HepG2 (cell line): Measurements from ENCODE around the gene DAG1. TPM values are rescaled to one million over a fixed set of nuclear protein-coding genes. Genes with fewer than 3 reads are reported as not detected.
A peak's percentile ranks its signal among the peaks of the same experiment; 100 is the strongest.

ENCODE experiments used
- ATAC-seq: fragments of 200-7000 bp; cut with Tn5 transposase; 3 replicates; pipeline ENCODE4 v1.9.1; 2020; ENCODE audit warnings: mild to moderate bottlenecking, moderate library complexity
- BruUV-seq: library from RNA; stranded (reverse); fragments of 400-500 nt; replicated peaks from 2 replicates; lab custom pipeline; 2021; lab: Mats Ljungman, UMichigan
- CTCF ChIA-PET: fragments of 300-600 bp; formaldehyde crosslinking; extraction: SDS; loops from one replicate; lab custom pipeline; 2021; ENCODE audit warnings: low total read pairs, inconsistent platforms, low intra/inter-chr PET ratio; lab: Yijun Ruan, JAX
- POLR2A ChIA-PET: fragments of 350-600 bp; sonication (Branson Sonifier 250); formaldehyde crosslinking; loops from one replicate; lab custom pipeline; 2020; ENCODE audit warnings: antibody characterized with exemption, inconsistent platforms; lab: Yijun Ruan, JAX
- DNase-seq: peaks from one replicate; pipeline ENCODE4 v3.0.0-alpha.2; 2015; ENCODE audit warnings: low spot score
- FAIRE-seq: peaks from 3 replicates; lab custom pipeline; 2011; peaks lifted over from hg19 to GRCh38; lab: Jason Lieb, UNC
- H2AFZ ChIP-seq: one replicate; pipeline ENCODE4 v1.6.1; 2011; ENCODE audit warnings: low read length, inconsistent platforms
- H3K27ac ChIP-seq: fragments of 300-600 bp; 3 replicates; pipeline ENCODE4 v1.8.0; 2011; ENCODE audit warnings: mixed run types, mild to moderate bottlenecking, mixed read lengths, low read length, inconsistent platforms; ENCODE audit not compliant: insufficient read depth; ENCODE audit errors: extremely low read length
- H3K27me3 ChIP-seq, 2 experiments: fragments of 200-600 bp in 1 of 2; 2 replicates in 1 of 2; 3 replicates in 1 of 2; pipeline versions ENCODE4 v1.6.0 to v1.8.0; 2011; ENCODE audit warnings: low read length in 2 of 2, mild to moderate bottlenecking in 2 of 2, moderate library complexity in 2 of 2, inconsistent platforms in 1 of 2; ENCODE audit not compliant: insufficient read depth in 2 of 2, control insufficient read depth in 1 of 2
- H3K36me3 ChIP-seq, 2 experiments: fragments of 200-600 bp in 1 of 2; replicated peaks in 1 of 2; 2 replicates in 1 of 2; 3 replicates in 1 of 2; pipeline versions ENCODE4 v1.5.1 to v1.8.0; 2011; ENCODE audit warnings: low read length in 2 of 2, inconsistent platforms in 1 of 2; ENCODE audit not compliant: insufficient read depth in 2 of 2, control insufficient read depth in 1 of 2
- H3K4me1 ChIP-seq: 2 replicates; pipeline ENCODE4 v1.5.1; 2012; ENCODE audit warnings: low read length, inconsistent platforms; ENCODE audit not compliant: insufficient read depth
- H3K4me2 ChIP-seq: 2 replicates; pipeline ENCODE4 v1.6.0; 2011; ENCODE audit warnings: low read depth, low read length, inconsistent platforms
- H3K4me3 ChIP-seq, 3 experiments: fragments of 200-600 bp in 1 of 3; sonication (generic), shearing (Covaris generic) in 1 of 3; replicated peaks in 1 of 3; 2 replicates each; pipeline ENCODE4 v1.5.1; 2011 to 2016; ENCODE audit warnings: low read length in 3 of 3, inconsistent platforms in 2 of 3, low read depth in 2 of 3, mild to moderate bottlenecking in 2 of 3, control low read depth in 1 of 3, mixed read lengths in 1 of 3; ENCODE audit not compliant: insufficient read depth in 1 of 3
- H3K79me2 ChIP-seq: one replicate; pipeline ENCODE4 v1.6.1; 2011; ENCODE audit warnings: low read length, inconsistent platforms; ENCODE audit not compliant: insufficient read depth
- H3K9ac ChIP-seq: 2 replicates; pipeline ENCODE4 v1.6.0; 2011; ENCODE audit warnings: mild to moderate bottlenecking, low read depth, low read length, inconsistent platforms; ENCODE audit not compliant: insufficient read depth
- H3K9me3 ChIP-seq: 2 replicates; pipeline ENCODE4 v1.5.1; 2012; ENCODE audit warnings: mild to moderate bottlenecking, low read length
- H4K20me1 ChIP-seq: 2 replicates; pipeline ENCODE4 v1.6.0; 2011; ENCODE audit warnings: inconsistent platforms, mild to moderate bottlenecking, low read length, moderate library complexity; ENCODE audit not compliant: insufficient read depth
- ATF5 ChIP-seq: sonication (generic); formaldehyde crosslinking; IDR thresholded peaks from 2 replicates; pipeline ENCODE4 v1.4.0; 2020; ENCODE audit warnings: mild to moderate bottlenecking, low read depth, missing genetic modification reagents
- ATF7 ChIP-seq, 2 experiments: fragments of 450-650 bp in 1 of 2; sonication (generic) in 1 of 2; formaldehyde crosslinking in 1 of 2; IDR thresholded peaks; 2 replicates each; pipeline versions ENCODE4 v1.4.0 to v1.6.1; 2016 to 2020; ENCODE audit warnings: antibody characterized with exemption in 1 of 2, mild to moderate bottlenecking in 1 of 2, missing genetic modification reagents in 1 of 2
- BHLHE40 ChIP-seq: IDR thresholded peaks from 2 replicates; pipeline ENCODE4 v1.6.1; 2011; ENCODE audit warnings: low read length, improper control_type of control experiment
- CC2D1A ChIP-seq: sonication (generic); formaldehyde crosslinking; IDR thresholded peaks from 2 replicates; pipeline ENCODE4 v1.8.1; 2023; ENCODE audit warnings: mild to moderate bottlenecking, missing genetic modification reagents
- CEBPB ChIP-seq: IDR thresholded peaks from 2 replicates; pipeline ENCODE4 v1.6.1; 2011; ENCODE audit warnings: low read depth, low read length, improper control_type of control experiment, borderline replicate concordance
- GZF1 ChIP-seq: sonication (generic); formaldehyde crosslinking; IDR thresholded peaks from 2 replicates; pipeline ENCODE4 v1.5.1; 2020; ENCODE audit warnings: mild to moderate bottlenecking, missing genetic modification reagents
- MAFF ChIP-seq: IDR thresholded peaks from 2 replicates; pipeline ENCODE4 v1.6.1; 2011; ENCODE audit warnings: low read depth, low read length, improper control_type of control experiment
- MAFK ChIP-seq, 2 experiments: IDR thresholded peaks in 1 of 2; conservative IDR thresholded peaks in 1 of 2; 2 replicates each; pipeline ENCODE4 v1.6.1; 2011; ENCODE audit warnings: improper control_type of control experiment in 2 of 2, low read length in 2 of 2
- MYPOP ChIP-seq: sonication (generic); formaldehyde crosslinking; IDR thresholded peaks from 2 replicates; pipeline ENCODE4 v1.8.1; 2023; ENCODE audit warnings: mild to moderate bottlenecking, moderate library complexity, missing genetic modification reagents
- NCOA2 ChIP-seq: sonication (generic); formaldehyde crosslinking; IDR thresholded peaks from 2 replicates; pipeline ENCODE4 v1.8.0; 2022; ENCODE audit warnings: inconsistent platforms
- NFKBIZ ChIP-seq: IDR thresholded peaks from 2 replicates; pipeline ENCODE4 v1.6.1; 2018; ENCODE audit warnings: missing genetic modification reagents, missing compliant biosample characterization
- RFX1 ChIP-seq: fragments of 450-650 bp; IDR thresholded peaks from 2 replicates; pipeline ENCODE4 v1.6.1; 2017
- RFX3 ChIP-seq: IDR thresholded peaks from 2 replicates; pipeline ENCODE4 v1.6.1; 2016; ENCODE audit warnings: missing biosample characterization, missing genetic modification reagents
- RFX5 ChIP-seq: IDR thresholded peaks from 2 replicates; pipeline ENCODE4 v1.6.1; 2011; ENCODE audit warnings: low read depth, low read length, improper control_type of control experiment
- SRY ChIP-seq: sonication (generic); formaldehyde crosslinking; IDR thresholded peaks from 2 replicates; pipeline ENCODE4 v1.8.0; 2022; ENCODE audit warnings: mild to moderate bottlenecking, missing genetic modification reagents
- ZFP36L2 ChIP-seq: sonication (generic); formaldehyde crosslinking; IDR thresholded peaks from 2 replicates; pipeline ENCODE4 v1.4.0; 2020; ENCODE audit warnings: missing genetic modification reagents
- ZNF296 ChIP-seq: sonication (generic); formaldehyde crosslinking; conservative IDR thresholded peaks from 2 replicates; pipeline ENCODE4 v1.5.0; 2020; ENCODE audit warnings: mild to moderate bottlenecking, missing genetic modification reagents
- WGBS: methylation state at CpG from one replicate; pipeline ENCODE4 v1.1.6; 2017; ENCODE audit warnings: low lambda C conversion rate; 5-methylcytosine and 5-hydroxymethylcytosine counted together
- in situ Hi-C: cut with HindIII; loops from 2 replicates; pipeline ENCODE4 v1.10.0; 2017; ENCODE audit warnings: low pct_unique_long_range_greater_than_20kb; ENCODE audit not compliant: extremely low pct_ligation_motif_present
- intact Hi-C: fragments of 100-400 bp; cut with micrococcal nuclease; formaldehyde crosslinking; loops from one replicate; pipeline ENCODE4 v1.10.0; 2022; ENCODE audit not compliant: unreplicated experiment
- polyA plus RNA-seq, 8 experiments: library from polyadenylated mRNA; depleted of rRNA in 3 of 8; stranded (reverse) in 7 of 8; unstranded in 1 of 8; fragments of >200 nt; fragmentation: Illumina TruSeq in 4 of 8; extraction: Trizol in 4 of 8; gene quantifications; 2 replicates each; pipeline versions ENCODE4 v1.2.1 to v1.2.3, GENCODE V29; 2011 to 2016; ENCODE audit warnings: low read depth in 4 of 8, missing spikeins in 1 of 8, mixed read lengths in 1 of 8; ENCODE audit not compliant: insufficient read depth in 1 of 8
- total RNA-seq, 5 experiments: library from RNA; depleted of rRNA; stranded (reverse); fragments of >200 nt; fragmentation: Illumina TruSeq; extraction: Trizol; gene quantifications; 2 replicates each; pipeline ENCODE4 v1.2.3, GENCODE V29; 2016; ENCODE audit warnings: low read depth in 1 of 5

DAG1 gene
- total and polyA plus RNA-seq, 2 of the 13 experiments (the other 11 are each of a cell fraction or from before 2014, with no cell fraction given): 47.3 to 50.4 TPM

- BruUV-seq: no TSS peak
- no peak overlapping the region for H3K27ac ChIP-seq
- CTCF ChIA-PET: no interaction called here
- no peak overlapping the region for H3K4me2 ChIP-seq
- no peaks in the 10 kb centered on the region for H4K20me1 ChIP-seq
- no peak overlapping the region for H3K9ac ChIP-seq
- in situ Hi-C loops: loop anchor here (5.0 kb wide), 1 partner anchor 137 kb away; the partner anchor contains the start of gene APEH
- peak; percentile 16 for DNase-seq
- FAIRE-seq: no peak
- peaks cover 29% of the 10 kb centered on the region for H3K4me1 ChIP-seq
- no peaks in the 10 kb centered on the region for H3K27me3 ChIP-seq
- ATAC-seq: no peak
- H3K4me3 ChIP-seq: no peak overlapping the region
- no peak for TF ChIP-seq MYPOP (CRISPR knock-in tag)
- TF ChIP-seq CC2D1A: no peak
- TF ChIP-seq MAFK (conservative IDR thresholded peaks at IDR 0.05 in 1 of 2, IDR thresholded peaks at IDR 0.05 in 1 of 2; ENCODE audit: low read length in 2 of 2): peak; percentile 98 to 99
- no peak for TF ChIP-seq SRY (CRISPR knock-in tag)
- peak; percentile 79 for TF ChIP-seq RFX1
- peak; percentile 62; the same call in 1 of the 2 replicates for TF ChIP-seq RFX3 (CRISPR knock-in tag)
- no peak for TF ChIP-seq NCOA2
- peak; percentile 56 for TF ChIP-seq ATF7 (IDR thresholded peaks at IDR 0.05)
- no peak for TF ChIP-seq ATF7 (CRISPR knock-in tag; IDR thresholded peaks at IDR 0.05)
- TF ChIP-seq CEBPB: peak; percentile 30; the same call in 1 of the 2 replicates
- TF ChIP-seq NFKBIZ (CRISPR knock-in tag): no peak
- no peak for TF ChIP-seq ZFP36L2 (CRISPR knock-in tag)
- no peak for TF ChIP-seq ATF5 (CRISPR knock-in tag)
- TF ChIP-seq RFX5: peak; percentile 58
- TF ChIP-seq GZF1 (CRISPR knock-in tag): no peak
- TF ChIP-seq MAFF: peak; percentile 99
- no peak for TF ChIP-seq ZNF296 (CRISPR knock-in tag)
- TF ChIP-seq BHLHE40: no peak
- TF ChIP-seq, all 625 proteins: peak for 7
- H3K36me3 ChIP-seq: peaks cover 17 to 38% of the 10 kb centered on the region in 2 experiments; a peak in 4 of 5 replicates
- H3K79me2 ChIP-seq: no peaks in the 10 kb centered on the region
- H2AFZ ChIP-seq: no peak overlapping the region
- intact Hi-C loops: loop anchor here (5.0 kb wide), 1 partner anchor 63 kb away; the partner anchor contains the start of gene DAG1
- no peaks in the 10 kb centered on the region for H3K9me3 ChIP-seq
- 97% methylated on average over 12 of the region's 14 CpGs for WGBS
- POLR2A ChIA-PET: interaction anchor here (0.6 kb wide), 1 partner anchor 55 kb away, joined by 3 read pairs; no protein-coding TSS in a partner anchor
Observed at GRCh38 chr3:49534581-49535441, 64.7 kb downstream of the DAG1 start.
